GM23338 (cell line): ENCODE data around the gene SEMA5A. TPM values are rescaled to one million over a fixed set of nuclear protein-coding genes. Genes with fewer than 3 reads are reported as not detected.

Experiments used
- ATAC-seq: fragments of 200-7000 bp; cut with Tn5 transposase; 3 replicates; pipeline ENCODE4 v1.9.1; 2020
- DNase-seq: peaks from one replicate; pipeline ENCODE4 v3.0.0-alpha.2; 2015; ENCODE audit warnings: low spot score
- H2AFZ ChIP-seq: fragments of 200-600 bp; sonication (generic); 2 replicates; pipeline ENCODE4 v1.8.0; 2016; ENCODE audit warnings: antibody characterized with exemption, mild to moderate bottlenecking, moderate library complexity
- H3F3A ChIP-seq: fragments of 200-600 bp; sonication (generic); replicated peaks from 2 replicates; pipeline ENCODE4 v1.8.0; 2017; ENCODE audit warnings: antibody characterized with exemption, mixed run types, low read depth
- H3K27ac ChIP-seq: fragments of 200-600 bp; sonication (generic); 2 replicates; pipeline ENCODE4 v1.6.1; 2016; ENCODE audit warnings: low read depth
- H3K27me3 ChIP-seq: fragments of 200-600 bp; sonication (generic); 2 replicates; pipeline ENCODE4 v1.8.0; 2016; ENCODE audit warnings: mild to moderate bottlenecking, mixed run types, moderate library complexity; ENCODE audit not compliant: insufficient read depth
- H3K36me3 ChIP-seq: fragments of 200-600 bp; sonication (generic); 2 replicates; pipeline ENCODE4 v1.8.0; 2016; ENCODE audit warnings: mild to moderate bottlenecking; ENCODE audit not compliant: insufficient read depth
- H3K4me1 ChIP-seq: fragments of 200-600 bp; sonication (generic); 2 replicates; pipeline ENCODE4 v1.8.0; 2016; ENCODE audit warnings: mild to moderate bottlenecking, moderate library complexity; ENCODE audit not compliant: insufficient read depth
- H3K4me2 ChIP-seq: fragments of 200-600 bp; sonication (generic); 2 replicates; pipeline ENCODE4 v1.7.1; 2017; ENCODE audit warnings: mixed run types
- H3K4me3 ChIP-seq: fragments of 200-600 bp; sonication (generic); 2 replicates; pipeline ENCODE4 v1.6.1; 2016; ENCODE audit warnings: mixed run types
- H3K79me2 ChIP-seq: fragments of 200-600 bp; sonication (generic); replicated peaks from 2 replicates; pipeline ENCODE4 v1.8.0; 2017; ENCODE audit warnings: mild to moderate bottlenecking; ENCODE audit not compliant: insufficient read depth
- H3K9me2 ChIP-seq: fragments of 200-600 bp; sonication (generic); 2 replicates; pipeline ENCODE4 v1.8.0; 2017; ENCODE audit not compliant: insufficient read depth
- H4K20me1 ChIP-seq: fragments of 200-600 bp; sonication (generic); replicated peaks from 2 replicates; pipeline ENCODE4 v1.8.0; 2017; ENCODE audit warnings: mild to moderate bottlenecking; ENCODE audit not compliant: insufficient read depth
- H3K27ac Mint-ChIP-seq: 2 replicates; pipeline ENCODE4 v1.8.0; 2020; ENCODE audit warnings: inconsistent platforms, mild to moderate bottlenecking, moderate library complexity, mixed read lengths
- H3K27me3 Mint-ChIP-seq: 3 replicates; pipeline ENCODE4 v1.8.0; 2022; ENCODE audit warnings: low read depth, mild to moderate bottlenecking, moderate library complexity, mixed read lengths, inconsistent platforms; ENCODE audit not compliant: insufficient read depth, poor library complexity
- H3K36me3 Mint-ChIP-seq: 3 replicates; pipeline ENCODE4 v1.8.0; 2021; ENCODE audit warnings: low read depth, mild to moderate bottlenecking, inconsistent platforms, moderate library complexity, mixed read lengths
- H3K4me1 Mint-ChIP-seq: 3 replicates; pipeline ENCODE4 v1.8.0; 2020; ENCODE audit warnings: mild to moderate bottlenecking, inconsistent platforms, mixed read lengths
- H3K4me3 Mint-ChIP-seq: 3 replicates; pipeline ENCODE4 v1.8.0; 2021; ENCODE audit warnings: moderate library complexity, mild to moderate bottlenecking, inconsistent platforms, mixed read lengths
- H3K9me3 Mint-ChIP-seq: 3 replicates; pipeline ENCODE4 v1.8.0; 2020; ENCODE audit warnings: moderate library complexity, mild to moderate bottlenecking, inconsistent platforms, mixed read lengths
- CTCF ChIP-seq, 2 experiments: fragments of 200-600 bp in 1 of 2; sonication (generic) in 1 of 2; conservative IDR thresholded peaks; 2 replicates each; pipeline versions ENCODE4 v1.5.1 to v1.6.1; 2016 to 2017; ENCODE audit warnings: antibody characterized with exemption in 2 of 2, low read depth in 2 of 2, mild to moderate bottlenecking in 2 of 2, moderate library complexity in 1 of 2
- JUNB ChIP-seq: IDR thresholded peaks from one replicate; pipeline ENCODE4 v1.6.1; 2016; ENCODE audit warnings: antibody characterized with exemption; ENCODE audit not compliant: unreplicated experiment
- ZNF114 ChIP-seq: fragments of 250-450 bp; sonication (Bioruptor Pico); IDR thresholded peaks from 2 replicates; pipeline ENCODE4 v1.5.0; 2020; ENCODE audit warnings: mild to moderate bottlenecking, moderate library complexity
- ZNF331 ChIP-seq: fragments of 250-450 bp; sonication (Bioruptor Pico); IDR thresholded peaks from 2 replicates; pipeline ENCODE4 v1.5.0; 2020; ENCODE audit warnings: low read depth, mild to moderate bottlenecking, moderate library complexity
- ZNF462 ChIP-seq: fragments of 250-450 bp; sonication (Bioruptor Pico); IDR thresholded peaks from 2 replicates; pipeline ENCODE4 v1.5.0; 2020; ENCODE audit warnings: mild to moderate bottlenecking, moderate library complexity
- polyA plus RNA-seq: library from polyadenylated mRNA; unstranded; fragments of >200 nt; fragmentation: Nextera tagmentation; extraction: Ambion mirVana; gene quantifications from 2 replicates; pipeline ENCODE4 v1.2.1, GENCODE V29; 2016
- total RNA-seq: library from RNA; depleted of rRNA; stranded (reverse); fragments of >200 nt; shearing (Covaris generic); gene quantifications from 2 replicates; pipeline ENCODE4 v1.2.3, GENCODE V29; 2014

Gene SEMA5A
- total and polyA plus RNA-seq, 2 experiments from 2014 or later = 2.1 to 8.1 TPM

- no peak for TF ChIP-seq ZNF462 (CRISPR knock-in tag)
- no peak for TF ChIP-seq ZNF331
- no peak for TF ChIP-seq CTCF (conservative IDR thresholded peaks at IDR 0.05; ENCODE audit: low read depth in 2 of 2)
- TF ChIP-seq ZNF114 (CRISPR knock-in tag) = no peak
- no peak for TF ChIP-seq JUNB
Measured at GRCh38 chr5:9375756-9376155, 170.1 kb downstream of the SEMA5A start (continued).

- H3K4me1 ChIP-seq = no peaks in the 10 kb centered on the region
- H3K4me1 Mint-ChIP-seq = peaks cover 4% of the 10 kb centered on the region; the same call in 2 of the 3 replicates
- no peaks in the 10 kb centered on the region for H3K79me2 ChIP-seq
- H3K36me3 Mint-ChIP-seq = peaks cover 5% of the 10 kb centered on the region
- H2AFZ ChIP-seq = no peak overlapping the region
- no peak for DNase-seq
- no peak overlapping the region for H3K4me3 ChIP-seq
- no peaks in the 10 kb centered on the region for H3F3A ChIP-seq
- ATAC-seq = no peak
- H3K27me3 ChIP-seq = no peaks in the 10 kb centered on the region
- H3K27me3 Mint-ChIP-seq = no peaks in the 10 kb centered on the region
- H3K4me2 ChIP-seq = no peak overlapping the region
- H3K27ac Mint-ChIP-seq = no peak overlapping the region
- no peak overlapping the region for H3K27ac ChIP-seq
- H4K20me1 ChIP-seq = no peaks in the 10 kb centered on the region
- H3K4me3 Mint-ChIP-seq = no peak overlapping the region
- no peaks in the 10 kb centered on the region for H3K9me2 ChIP-seq
- H3K36me3 ChIP-seq = no peaks in the 10 kb centered on the region
- H3K9me3 Mint-ChIP-seq = no peaks in the 10 kb centered on the region; the same call in 2 of the 3 replicates
- TF ChIP-seq ZNF331 = no peak
- no peak for TF ChIP-seq ZNF462 (CRISPR knock-in tag)
- no peak for TF ChIP-seq CTCF (conservative IDR thresholded peaks at IDR 0.05; ENCODE audit: low read depth in 2 of 2)
Measured at GRCh38 chr5:9374025-9374424, 171.8 kb downstream of the SEMA5A start.
